Stimulated activated CD8-positive, alpha-beta memory T cell treated with anti-CD3 and anti-CD28 coated beads, Interleukin-15, amount 100 ng/mL, for 1 hour (primary cell): Measurements from ENCODE around the gene SNORC.

Experiments used
- DNase-seq: peaks from one replicate; pipeline ENCODE4 v3.0.0-alpha.2; 2020; ENCODE audit warnings: low read depth

Gene SNORC

GRCh38 chr2:232869138-232870017 is 686 bp upstream of the SNORC start:
- no peak for DNase-seq

GRCh38 chr2:232870766-232871371 is 805 bp downstream of the SNORC start:
- DNase-seq: no peak

- no peak for DNase-seq
These were observed 1.4 kb downstream of the SNORC start for GRCh38 chr2:232871418-232871834.

GRCh38 chr2:232871835-232872736 is 2.0 kb downstream of the SNORC start:
- no peak for DNase-seq

- no peak for DNase-seq
These were observed 2.8 kb downstream of the SNORC start for GRCh38 chr2:232872826-232873225.

- DNase-seq: no peak
These were observed 3.3 kb downstream of the SNORC start for GRCh38 chr2:232873292-232873908.

- DNase-seq: no peak
These were observed 4.0 kb downstream of the SNORC start for GRCh38 chr2:232873909-232874641.

GRCh38 chr2:232874677-232875223 is 4.7 kb downstream of the SNORC start:
- DNase-seq: no peak

- DNase-seq: no peak
These were observed 5.4 kb downstream of the SNORC start for GRCh38 chr2:232875256-232876121.

GRCh38 chr2:232876161-232876977 is 6.3 kb downstream of the SNORC start:
- DNase-seq: no peak

- DNase-seq: no peak
These were observed 6.9 kb downstream of the SNORC start for GRCh38 chr2:232876978-232877441.

- DNase-seq: no peak
These were observed 8.0 kb downstream of the SNORC start for GRCh38 chr2:232877940-232878511.

- DNase-seq: no peak
These were observed 9.0 kb downstream of the SNORC start for GRCh38 chr2:232878855-232879617.

- DNase-seq: no peak
These were observed 9.8 kb downstream of the SNORC start for GRCh38 chr2:232879618-232880494.

- no peak for DNase-seq
These were observed 10.8 kb downstream of the SNORC start for GRCh38 chr2:232880764-232881351.

- no peak for DNase-seq
These were observed 12.0 kb downstream of the SNORC start for GRCh38 chr2:232882085-232882484.
